H54 (cell line): Measurements from ENCODE around the gene CTNNA2.

Experiments used
- DNase-seq: peaks from one replicate; pipeline ENCODE4 v3.0.0; 2011; ENCODE audit warnings: low spot score, mixed read lengths; ENCODE audit not compliant: insufficient read length
- FAIRE-seq: peaks from 3 replicates; lab custom pipeline; 2011; peaks lifted over from hg19 to GRCh38; lab: Jason Lieb, UNC
- POLR2A ChIP-seq: IDR thresholded peaks from 2 replicates; pipeline ENCODE4 v1.6.1; 2011; ENCODE audit warnings: low read depth, mild to moderate bottlenecking, low read length

The CTNNA2 gene

GRCh38 chr2:79906139-79906890 is 393.5 kb downstream of the CTNNA2 start:
- DNase-seq, result no peak

GRCh38 chr2:79909521-79909920 is 396.7 kb downstream of the CTNNA2 start:
- no peak for DNase-seq
- no peak for FAIRE-seq

More at GRCh38 chr2:79906139-79906890, 393.5 kb downstream of the CTNNA2 start:
- FAIRE-seq, result no peak
- TF ChIP-seq POLR2A, result no peak

GRCh38 chr2:79910643-79911042 is 397.8 kb downstream of the CTNNA2 start:
- no peak for FAIRE-seq

More at GRCh38 chr2:79909521-79909920, 396.7 kb downstream of the CTNNA2 start:
- TF ChIP-seq POLR2A, result no peak

GRCh38 chr2:79915455-79915854 is 402.6 kb downstream of the CTNNA2 start:
- DNase-seq (no peak), FAIRE-seq (no peak)
- TF ChIP-seq POLR2A, result no peak

More at GRCh38 chr2:79910643-79911042, 397.8 kb downstream of the CTNNA2 start:
- no peak for DNase-seq
- no peak for TF ChIP-seq POLR2A

- TF ChIP-seq POLR2A, result no peak
- no peak for DNase-seq
- no peak for FAIRE-seq
Observed at GRCh38 chr2:79916285-79916684, 403.4 kb downstream of the CTNNA2 start.

GRCh38 chr2:79920512-79921076 is 407.7 kb downstream of the CTNNA2 start:
- FAIRE-seq, result no peak

GRCh38 chr2:79929624-79930023 is 416.8 kb downstream of the CTNNA2 start:
- DNase-seq (no peak), FAIRE-seq (no peak)
- no peak for TF ChIP-seq POLR2A

More at GRCh38 chr2:79920512-79921076, 407.7 kb downstream of the CTNNA2 start:
- DNase-seq, result no peak
- no peak for TF ChIP-seq POLR2A

- DNase-seq, result no peak
- no peak for TF ChIP-seq POLR2A
Observed at GRCh38 chr2:79935046-79935732, 422.3 kb downstream of the CTNNA2 start.

GRCh38 chr2:79935771-79936657 is 423.2 kb downstream of the CTNNA2 start:
- no peak for TF ChIP-seq POLR2A
- DNase-seq (peak; percentile 7), FAIRE-seq (peak; percentile 6)

More at GRCh38 chr2:79935046-79935732, 422.3 kb downstream of the CTNNA2 start:
- no peak for FAIRE-seq

GRCh38 chr2:79936715-79937114 is 423.9 kb downstream of the CTNNA2 start:
- no peak for TF ChIP-seq POLR2A
- DNase-seq (no peak), FAIRE-seq (no peak)

GRCh38 chr2:79938648-79939047 is 425.8 kb downstream of the CTNNA2 start:
- FAIRE-seq (no peak), DNase-seq (no peak)
- TF ChIP-seq POLR2A, result no peak

GRCh38 chr2:79940364-79940763 is 427.5 kb downstream of the CTNNA2 start:
- no peak for FAIRE-seq
- TF ChIP-seq POLR2A, result no peak

GRCh38 chr2:79941179-79941578 is 428.3 kb downstream of the CTNNA2 start:
- no peak for TF ChIP-seq POLR2A
- DNase-seq, result no peak
- no peak for FAIRE-seq

More at GRCh38 chr2:79940364-79940763, 427.5 kb downstream of the CTNNA2 start:
- DNase-seq, result no peak
